Lung microvascular endothelial cell (primary cell): ENCODE data around the gene U2AF2. TPM values are rescaled to one million over a fixed set of nuclear protein-coding genes. Genes with fewer than 3 reads are reported as not detected.

Experiments
- DNase-seq, 2 donors: peaks; one replicate each; pipeline versions ENCODE4 v3.0.0 to v3.0.0-alpha.2; 2010; ENCODE audit warnings: low read depth in 2 of 2
- total RNA-seq: library from RNA; depleted of rRNA; stranded (reverse); fragments of >200 nt; gene quantifications from 2 replicates; pipeline ENCODE4 v1.2.1, GENCODE V29; 2014

U2AF2 gene
- total RNA-seq, 1 donor from 2014 or later: 62.9 TPM

DNA sequence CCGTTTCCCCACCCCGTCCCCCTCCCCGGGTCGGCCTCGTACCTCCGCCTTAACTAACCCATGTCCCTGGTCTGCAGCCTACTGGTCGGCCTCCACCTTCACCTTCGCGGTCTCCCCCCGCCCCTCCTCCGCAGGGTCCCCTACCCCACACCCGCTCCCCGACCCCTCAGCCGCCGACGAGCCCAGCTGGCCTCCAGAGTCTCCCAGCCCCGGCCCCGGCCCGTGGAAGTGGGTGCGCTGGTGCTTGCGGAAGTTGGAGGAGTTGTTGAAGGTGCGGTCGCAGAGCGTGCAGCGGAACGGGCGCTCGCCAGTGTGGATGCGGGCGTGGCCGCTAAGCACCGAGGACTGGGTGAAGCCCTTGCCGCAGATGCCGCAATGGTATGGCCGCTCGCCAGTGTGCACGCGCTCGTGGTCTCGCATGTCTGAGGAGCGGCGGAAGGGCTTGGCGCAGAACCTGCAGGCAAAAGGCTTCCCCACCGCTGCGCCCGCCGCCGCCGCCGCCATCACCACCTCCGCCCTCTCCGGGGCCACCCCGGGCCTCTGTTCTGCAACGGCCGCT lies 33.1 kb upstream of the U2AF2 start:
- no peak for DNase-seq

DNA sequence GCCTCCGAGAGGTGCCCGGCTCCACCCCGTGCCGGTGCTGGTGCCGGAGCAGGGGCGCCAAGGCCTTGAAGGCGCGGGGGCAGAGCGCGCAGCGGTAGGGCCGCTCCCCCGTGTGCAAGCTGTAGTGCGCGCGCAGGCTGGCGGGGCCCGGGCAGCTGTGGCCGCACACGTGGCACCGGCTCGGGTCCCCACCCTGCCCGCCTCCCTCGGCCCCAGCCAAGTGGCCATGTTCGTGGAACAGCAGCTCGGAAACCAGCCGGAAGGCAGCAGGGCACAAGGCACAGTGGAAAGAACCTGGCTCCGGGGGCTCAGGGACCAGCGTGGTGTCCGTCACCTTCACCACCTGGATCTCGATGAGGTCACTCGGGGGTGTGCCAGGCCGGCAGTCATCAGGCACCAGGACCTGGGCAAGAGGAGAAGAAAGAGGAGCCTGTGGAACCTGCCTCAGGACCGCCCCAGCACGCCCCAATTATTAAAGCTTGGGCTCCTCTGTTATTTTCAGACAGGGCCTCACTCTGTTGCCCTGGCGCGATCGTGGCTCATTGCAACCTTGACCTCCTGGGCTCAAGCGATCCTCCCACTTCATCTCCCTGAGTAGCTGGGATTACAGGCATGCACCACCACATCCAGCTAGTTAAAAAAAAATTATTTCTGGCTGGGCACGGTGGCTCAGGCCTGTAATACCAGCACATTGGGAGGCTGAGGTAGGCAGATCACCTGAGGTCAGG lies 32.4 kb upstream of the U2AF2 start:
- DNase-seq: no peak

DNA sequence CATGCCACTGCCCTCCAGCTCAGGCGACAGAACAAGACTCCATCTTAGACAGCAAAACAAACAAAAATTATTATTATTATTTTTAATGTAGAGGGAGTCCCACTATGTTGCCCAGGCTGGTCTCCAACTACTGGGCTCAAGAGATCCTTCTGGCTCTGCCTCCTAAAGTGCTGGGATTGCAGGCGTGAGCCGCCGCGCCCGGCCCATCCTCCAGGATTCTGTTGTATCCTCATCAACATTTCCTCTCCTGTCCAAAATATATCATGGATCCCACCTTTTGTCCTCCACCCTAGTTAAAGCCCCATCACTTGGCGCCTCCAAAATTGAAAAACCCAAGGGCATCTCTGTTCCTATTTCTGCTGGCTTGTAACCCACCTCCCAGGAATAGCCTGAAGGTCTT lies 31.7 kb upstream of the U2AF2 start:
- no peak for DNase-seq

DNA sequence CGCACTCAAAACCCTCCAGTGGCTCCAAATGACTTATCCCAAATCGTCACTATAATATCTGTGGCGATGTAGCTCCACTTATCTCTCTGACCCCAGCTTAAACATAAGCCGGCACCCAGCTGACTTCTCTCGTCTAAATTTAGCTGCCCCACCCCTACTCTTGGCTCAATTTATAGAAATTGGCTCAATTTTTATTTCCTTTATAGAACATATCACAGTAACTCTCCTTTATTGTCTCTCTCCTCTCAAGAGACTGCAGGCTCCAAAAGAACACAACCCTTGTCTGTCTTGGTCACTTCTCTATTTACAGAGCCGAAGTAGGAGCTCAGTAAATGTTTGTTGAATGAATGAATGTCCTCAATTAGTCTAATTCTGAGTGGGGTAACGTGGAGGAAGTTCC lies 31.3 kb upstream of the U2AF2 start:
- no peak for DNase-seq

DNA sequence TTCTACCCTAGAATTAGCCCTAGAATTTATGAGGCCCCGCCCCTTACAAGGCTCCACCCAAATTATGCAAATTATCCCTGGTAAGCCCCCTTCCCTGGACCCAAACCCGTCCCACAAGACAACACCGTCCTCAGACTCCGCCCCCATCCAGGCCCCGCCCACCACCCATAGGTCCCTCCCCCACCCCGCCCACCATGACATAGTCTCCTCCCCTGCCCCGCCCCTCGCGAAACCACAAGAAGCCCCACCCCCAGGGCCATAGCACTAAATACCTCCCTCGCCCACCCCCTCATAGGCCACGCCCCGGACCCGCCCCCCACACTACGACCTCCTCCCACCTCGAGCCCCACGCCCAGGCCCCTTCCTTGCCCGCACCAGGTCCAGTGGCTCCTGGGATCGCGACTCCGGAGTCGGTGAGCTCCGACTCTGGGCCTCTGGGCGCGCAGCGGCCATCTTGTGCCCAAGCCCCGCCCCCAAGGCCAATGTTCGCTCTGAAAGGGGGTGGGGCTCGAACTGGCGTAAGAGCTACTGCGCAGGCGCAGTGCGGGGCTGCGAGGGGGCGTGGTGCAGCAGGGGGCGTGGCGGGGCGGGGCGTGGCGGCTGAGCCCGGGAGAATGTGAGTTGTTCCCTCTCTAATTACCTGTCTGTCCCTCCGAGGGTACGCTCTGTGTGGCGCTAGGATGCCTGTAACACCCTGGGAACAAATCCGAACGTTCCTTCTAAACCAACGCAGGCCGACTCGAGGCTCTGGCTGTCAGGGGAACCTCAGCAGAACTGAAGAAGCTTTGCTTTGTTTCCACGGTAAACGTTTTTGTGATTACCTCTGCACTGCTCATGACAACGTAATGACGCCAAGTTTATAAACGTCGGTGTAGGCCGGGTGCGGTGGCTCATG lies 30.5 kb upstream of the U2AF2 start, which contains the start of gene ZNF784:
TSS of gene ZNF784 (minus strand) at position 458 of the 895 bp plus-strand sequence. CDS start at position 453, 5 bp downstream.
- peak; percentile 94 to 97 for DNase-seq

DNA sequence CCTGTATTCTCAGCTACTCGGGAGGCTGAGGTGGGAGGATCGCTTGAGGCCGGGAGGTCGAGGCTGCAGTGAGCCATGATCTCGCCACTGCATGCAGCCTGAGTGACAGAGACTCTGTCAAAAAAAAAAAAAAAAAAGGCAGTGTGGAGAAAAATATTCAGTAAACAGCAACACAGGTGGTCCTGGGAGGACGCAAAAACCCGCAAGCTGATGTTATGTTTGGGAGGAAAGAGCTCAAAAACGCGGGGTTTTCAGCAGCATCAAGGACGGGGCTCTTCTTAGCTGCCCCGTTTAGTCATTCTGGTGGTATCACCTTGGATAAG lies 29.9 kb upstream of the U2AF2 start:
- no peak for DNase-seq

DNA sequence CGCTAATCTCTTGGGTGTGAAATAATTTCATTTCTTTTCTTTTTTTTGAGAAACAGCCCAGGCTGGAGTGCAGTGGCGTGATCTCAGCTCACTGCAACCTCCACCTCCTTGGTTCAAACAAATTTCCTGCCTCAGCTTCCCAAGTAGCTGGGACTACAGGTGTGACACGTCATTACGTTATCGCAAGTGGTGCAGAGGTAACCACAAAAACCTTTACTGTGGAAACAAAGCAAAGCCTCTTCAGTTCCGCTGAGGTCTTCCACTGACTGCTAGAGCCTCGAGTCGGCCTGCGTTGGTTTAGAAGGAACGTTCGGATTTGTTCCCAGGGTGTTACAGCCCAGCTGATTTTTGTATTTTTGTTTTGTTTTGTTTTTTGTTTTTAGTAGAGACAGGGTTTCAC lies 28.5 kb upstream of the U2AF2 start:
- no peak for DNase-seq

DNA sequence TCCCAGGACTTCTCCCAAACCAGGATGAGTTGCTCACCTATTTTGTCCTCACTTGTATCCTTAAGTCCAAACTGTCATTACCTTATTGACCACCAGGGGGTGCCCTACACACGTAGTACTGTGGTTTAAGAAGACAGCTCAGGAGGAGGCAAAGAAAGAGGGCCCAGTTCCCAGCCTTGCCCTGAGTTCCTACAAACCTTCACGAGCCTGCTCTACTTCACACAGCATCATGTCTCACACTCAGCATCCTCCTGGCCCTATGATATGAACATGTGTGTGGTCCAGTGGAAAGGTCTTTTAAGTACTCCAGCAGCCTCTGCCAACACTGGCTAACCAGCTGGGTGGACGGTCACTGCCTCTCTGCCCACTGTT lies 22.4 kb upstream of the U2AF2 start:
- peak; percentile 96 for DNase-seq

DNA sequence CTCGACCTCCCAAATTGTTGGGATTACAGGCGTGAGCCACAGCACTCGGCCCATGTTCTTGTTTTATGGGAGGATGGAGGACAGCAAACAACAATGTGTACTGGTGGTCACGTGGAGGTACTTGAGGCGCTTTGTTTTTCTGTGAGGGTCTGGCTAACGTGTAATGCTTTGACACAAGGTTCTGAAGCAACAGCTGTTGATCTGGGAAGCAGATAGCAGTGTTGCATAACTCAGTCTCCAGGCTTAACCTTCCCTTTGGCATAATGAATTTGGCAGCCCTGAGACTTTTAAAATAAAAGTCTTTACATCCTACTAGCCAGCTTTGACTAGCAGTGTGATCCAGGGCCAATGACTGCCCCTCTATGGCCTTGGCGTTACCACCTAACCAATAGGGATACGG lies 21.0 kb upstream of the U2AF2 start:
- DNase-seq: no peak

DNA sequence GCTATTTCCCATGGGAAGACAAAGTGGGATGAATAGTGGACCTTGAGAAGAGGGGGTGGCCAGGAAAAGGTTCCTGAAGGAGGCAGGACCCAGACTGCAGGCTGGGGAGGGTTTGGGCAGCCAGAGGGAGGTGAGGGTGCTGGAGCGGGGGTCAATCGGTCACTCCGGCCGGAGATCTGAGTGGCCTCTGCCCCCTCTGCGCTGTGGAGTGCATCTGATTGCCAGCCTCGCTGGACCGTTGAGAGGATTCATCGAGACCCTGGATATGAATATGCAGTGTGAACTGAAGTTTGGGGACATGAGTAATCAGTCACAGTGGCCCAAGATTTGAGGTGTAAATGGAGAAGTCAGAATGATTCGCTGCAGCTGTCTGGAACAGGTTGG lies 19.5 kb upstream of the U2AF2 start:
- DNase-seq: no peak

DNA sequence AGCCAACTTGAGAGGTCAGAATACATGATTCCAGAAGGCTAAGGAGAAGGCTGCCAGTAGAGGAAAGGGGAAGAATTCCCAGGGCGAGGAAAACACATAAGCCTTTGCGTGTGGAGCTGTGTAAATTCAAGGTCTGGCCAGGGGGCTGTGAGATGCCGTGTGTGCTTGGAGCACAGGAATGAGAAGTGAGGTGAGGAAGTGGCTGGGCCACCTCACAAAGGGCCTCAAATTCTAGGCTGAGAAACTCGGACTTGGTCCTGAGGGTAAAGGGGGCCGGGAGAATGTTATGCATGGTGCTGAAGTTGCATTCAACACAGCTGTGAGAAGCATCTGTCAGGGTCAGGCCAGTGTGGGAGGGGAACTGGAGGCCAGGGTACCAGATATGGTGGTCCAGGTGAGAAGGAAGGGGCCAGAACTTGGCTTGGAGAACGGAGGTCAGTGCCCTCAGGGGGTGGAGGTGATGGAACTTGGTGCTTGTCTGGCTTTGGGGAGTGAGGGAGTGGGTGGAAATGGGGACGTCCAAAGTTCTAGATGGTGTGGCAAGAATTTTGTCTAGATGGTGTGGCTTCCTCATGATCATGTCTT lies 18.9 kb upstream of the U2AF2 start:
- no peak for DNase-seq

DNA sequence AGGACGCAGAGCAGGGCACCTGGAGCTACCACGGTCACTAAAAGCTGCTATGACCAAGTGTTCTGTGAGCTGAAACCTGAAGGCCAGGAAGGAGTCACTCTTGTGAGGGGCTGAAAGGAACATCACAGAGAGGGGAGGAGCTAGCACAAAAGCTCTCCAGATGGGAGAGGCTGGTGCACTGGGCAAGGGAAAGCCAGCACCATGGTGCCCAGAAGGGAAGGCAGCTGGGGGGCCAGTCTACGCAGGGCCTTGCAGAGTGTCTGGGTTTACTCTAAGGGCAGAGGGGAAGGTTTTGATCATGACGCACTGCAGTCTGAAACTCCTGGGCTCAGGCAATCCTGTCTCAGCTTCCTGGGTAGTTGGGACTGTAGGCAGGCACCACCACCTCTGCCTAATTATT lies 18.1 kb upstream of the U2AF2 start:
- DNase-seq: no peak

DNA sequence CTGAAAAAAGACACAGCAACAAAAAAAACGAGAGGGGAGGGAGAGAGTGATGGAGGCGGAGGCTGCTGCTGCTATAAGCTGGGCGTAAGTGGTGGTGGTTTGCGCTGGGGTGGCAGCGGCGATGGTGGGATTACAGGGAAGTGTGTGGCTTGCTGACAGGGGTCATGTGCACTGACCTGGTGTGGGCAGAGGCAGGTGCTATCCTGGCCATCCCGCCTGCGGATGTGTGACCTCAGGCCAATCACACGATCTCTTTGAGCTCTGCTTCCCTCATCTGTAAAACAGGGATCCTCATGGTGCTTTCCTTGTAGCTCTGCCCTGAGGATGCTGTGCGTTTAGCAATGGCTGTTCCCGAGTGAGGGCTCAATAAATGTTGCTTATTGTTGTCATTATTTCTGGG lies 17.3 kb upstream of the U2AF2 start:
- DNase-seq: no peak

DNA sequence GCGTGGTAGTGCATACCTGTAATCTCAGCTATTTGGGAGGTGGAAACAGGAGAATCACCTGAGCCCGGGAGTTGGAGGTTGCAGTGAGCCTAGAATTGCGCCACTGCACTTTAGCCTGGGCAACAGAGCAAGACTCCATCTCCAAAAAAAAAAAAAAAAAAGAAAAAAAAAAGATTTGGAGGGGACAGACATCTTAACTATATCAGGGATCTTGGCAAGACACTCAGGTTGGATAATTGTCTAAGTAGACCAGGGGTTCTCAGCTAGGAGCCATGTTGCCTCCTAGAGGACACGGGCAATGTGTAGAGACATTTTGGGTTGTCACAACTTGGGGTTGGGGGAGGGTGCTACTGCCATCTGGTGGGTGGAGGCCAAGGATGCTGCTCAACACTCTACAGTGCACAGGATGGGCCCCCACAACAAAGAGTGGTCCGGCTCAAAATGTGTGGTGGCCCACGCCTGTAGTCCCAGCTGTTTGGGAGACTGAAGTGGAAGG lies 15.9 kb upstream of the U2AF2 start:
- peak; percentile 37 to 49 for DNase-seq

DNA sequence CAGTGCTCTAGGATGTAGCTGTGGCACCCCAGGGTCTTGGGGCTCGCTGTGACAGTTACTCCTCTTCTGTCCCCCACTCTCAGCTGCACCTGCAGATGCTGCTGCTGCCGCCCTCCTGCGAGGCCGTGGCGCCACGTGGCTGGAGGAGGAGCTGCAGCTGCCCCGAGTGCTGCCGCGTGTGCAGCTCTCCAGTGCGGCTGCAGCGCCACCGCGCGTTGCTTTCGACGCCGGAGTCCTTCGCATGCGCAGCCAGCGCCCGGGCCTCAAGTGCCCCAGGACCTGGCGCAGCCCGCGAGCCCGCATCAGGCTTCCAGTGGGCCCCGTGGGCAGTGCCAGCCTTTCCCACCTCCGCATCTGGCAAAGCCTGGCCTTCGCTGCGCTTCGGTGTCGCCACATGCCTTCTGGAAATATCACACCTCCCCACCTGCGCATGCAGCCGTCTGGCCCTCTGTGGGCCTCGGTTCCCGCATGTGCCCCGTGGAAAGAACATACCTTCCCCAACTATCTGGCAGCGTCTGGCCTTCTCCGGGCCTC lies 14.7 kb upstream of the U2AF2 start:
- DNase-seq: peak; percentile 83 to 87

DNA sequence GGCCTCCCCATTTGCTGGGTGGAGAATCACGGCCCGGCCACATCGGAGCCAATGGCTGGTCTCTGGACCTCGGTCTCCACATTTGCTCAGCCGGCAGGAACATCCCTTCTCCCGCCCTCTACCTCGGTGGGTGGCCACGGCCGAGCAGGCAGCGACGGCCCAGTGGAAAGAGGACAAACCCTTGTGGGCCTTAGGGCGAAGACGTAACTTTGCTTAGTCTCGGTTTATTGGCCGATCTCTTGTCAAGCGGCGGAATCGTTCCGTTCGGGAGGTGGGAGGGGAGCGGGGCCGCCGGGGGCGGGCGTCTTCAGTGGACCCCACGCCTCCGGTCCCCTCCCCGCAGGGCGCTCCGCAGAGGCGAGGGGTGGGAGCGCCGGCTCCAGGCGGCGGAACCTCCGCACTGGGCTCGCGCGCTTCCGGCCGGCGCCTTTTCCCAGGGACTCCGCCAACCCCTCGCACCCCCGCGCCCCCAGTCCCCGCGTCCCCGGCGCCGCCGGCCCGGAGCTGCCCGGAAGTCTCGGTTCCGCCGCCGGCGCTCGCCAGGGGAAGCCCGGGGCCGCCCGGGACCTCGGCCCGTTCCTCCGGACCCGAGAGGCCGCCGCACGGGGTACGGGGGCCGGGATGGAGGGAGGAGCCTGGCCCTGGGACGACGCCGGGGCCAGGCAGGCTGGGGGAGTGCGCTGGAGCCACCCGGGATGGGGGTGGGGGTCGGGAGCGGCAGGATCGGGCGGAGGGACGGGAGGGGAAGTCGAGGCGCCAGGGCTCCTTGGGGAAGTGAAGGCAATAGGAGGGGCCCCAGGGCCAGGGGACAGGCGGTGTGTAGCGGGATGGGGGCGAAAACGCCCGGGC lies 14.0 kb upstream of the U2AF2 start, which contains the start of gene ZNF580:
TSS of gene ZNF580 (plus strand) at position 426 of the 849 bp plus-strand sequence. CDS start 1,507 bp downstream, outside the sequence.
- DNase-seq: peak; percentile 62 to 73

DNA sequence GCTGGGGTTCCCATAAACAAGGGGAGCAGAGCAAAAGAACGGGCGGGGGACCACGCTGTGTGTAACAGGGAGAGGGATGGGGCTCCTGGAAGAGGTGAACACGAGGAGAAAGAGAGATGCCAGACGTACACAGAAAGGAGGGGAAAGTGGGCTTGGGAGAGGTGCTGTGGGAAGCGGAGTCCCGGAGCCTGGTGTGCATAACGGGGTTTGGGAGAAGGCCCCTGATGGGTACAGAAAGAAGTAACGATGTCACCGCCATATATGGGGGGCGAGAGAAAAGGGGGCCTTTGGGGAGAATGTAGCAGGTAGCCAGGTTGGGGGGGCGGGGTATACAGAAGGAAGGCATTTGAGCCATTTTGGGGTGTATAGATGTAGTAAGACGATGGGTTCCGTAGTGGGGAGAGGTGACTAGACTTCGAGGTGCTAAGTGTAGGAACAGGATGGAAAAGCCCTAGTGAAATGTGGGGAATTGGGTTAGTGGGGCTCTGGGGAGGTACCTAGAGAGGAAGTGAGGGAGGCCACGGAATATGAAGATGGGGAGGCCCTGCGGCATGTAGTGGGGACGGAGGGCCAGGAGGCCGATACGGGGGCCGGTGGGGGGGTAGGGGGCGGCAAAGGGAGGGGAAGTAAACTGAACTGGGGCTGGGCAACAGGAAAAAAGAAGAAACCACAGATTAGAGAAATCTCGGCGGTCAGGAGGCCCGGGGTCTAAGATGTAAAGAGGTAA lies 13.2 kb upstream of the U2AF2 start:
- peak in 1 of 2 donors; percentile 34 for DNase-seq

DNA sequence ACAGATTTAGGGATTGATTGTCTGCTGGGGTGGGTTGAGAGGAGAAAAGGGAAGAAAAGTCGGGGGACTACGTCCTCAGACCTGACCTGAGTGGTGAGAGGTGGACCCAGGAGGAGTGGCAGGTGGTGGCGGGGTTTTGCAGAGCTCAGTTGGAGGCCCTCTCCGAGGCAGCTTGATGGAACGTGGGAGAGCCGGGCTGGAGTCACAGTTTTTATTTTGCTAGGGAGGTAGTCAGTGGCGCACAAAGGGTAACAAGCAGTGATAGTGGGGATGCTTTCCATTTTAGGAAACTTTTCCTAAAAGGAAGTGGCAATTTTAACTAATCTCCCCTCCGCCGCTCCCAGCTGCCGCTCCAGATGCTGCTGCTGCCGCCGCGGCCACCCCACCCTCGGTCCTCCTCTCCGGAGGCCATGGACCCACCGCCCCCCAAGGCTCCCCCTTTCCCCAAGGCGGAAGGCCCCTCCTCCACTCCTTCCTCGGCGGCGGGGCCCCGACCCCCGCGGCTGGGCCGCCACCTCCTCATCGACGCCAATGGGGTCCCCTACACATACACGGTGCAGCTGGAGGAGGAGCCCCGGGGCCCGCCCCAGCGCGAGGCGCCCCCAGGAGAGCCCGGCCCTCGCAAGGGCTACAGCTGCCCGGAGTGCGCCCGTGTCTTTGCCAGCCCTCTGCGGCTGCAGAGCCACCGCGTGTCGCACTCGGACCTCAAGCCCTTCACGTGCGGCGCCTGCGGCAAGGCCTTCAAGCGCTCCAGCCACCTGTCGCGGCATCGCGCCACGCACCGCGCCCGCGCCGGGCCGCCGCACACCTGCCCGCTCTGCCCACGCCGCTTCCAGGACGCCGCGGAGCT lies 12.5 kb upstream of the U2AF2 start:
- DNase-seq: no peak
